GM10248 (cell line): ENCODE results near the gene TOP2B.

Experiments used
- CTCF ChIA-PET: fragments of 300-600 bp; sonication (Branson Sonifier 250); formaldehyde crosslinking; extraction: SDS; loops from one replicate; lab custom pipeline; 2021; ENCODE audit warnings: antibody characterized with exemption; lab: Yijun Ruan, JAX
- POLR2A ChIA-PET: fragments of 350-650 bp; sonication (Branson Sonifier 250); formaldehyde crosslinking; extraction: SDS; loops from one replicate; lab custom pipeline; 2020; ENCODE audit warnings: antibody characterized with exemption; lab: Yijun Ruan, JAX
- DNase-seq: peaks from one replicate; pipeline ENCODE4 v3.0.0; 2012; ENCODE audit errors: extremely low spot score
- CTCF ChIP-seq: IDR thresholded peaks from 2 replicates; pipeline ENCODE4 v1.5.1; 2012; ENCODE audit warnings: mild to moderate bottlenecking, low read depth; ENCODE audit errors: extremely low read depth, missing control alignments, control extremely low read depth

Gene TOP2B

GRCh38 chr3:25567806-25568524 lies 96.7 kb downstream of the TOP2B start:
- ChIA-PET CTCF (no interaction called here), POLR2A (no interaction called here)
- DNase-seq: no peak
- TF ChIP-seq CTCF: no peak

- POLR2A ChIA-PET: no interaction called here
- CTCF ChIA-PET: no interaction called here
- DNase-seq: no peak
- TF ChIP-seq CTCF: no peak
Observed at GRCh38 chr3:25567388-25567787, 97.3 kb downstream of the TOP2B start.

GRCh38 chr3:25566358-25566920 lies 98.3 kb downstream of the TOP2B start:
- POLR2A ChIA-PET: interaction anchor here (0.5 kb wide), 1 partner anchor 753 kb away, joined by 3 read pairs; no protein-coding TSS in a partner anchor
- DNase-seq: no peak
- CTCF ChIA-PET: interaction anchor here (1.0 kb wide), 1 partner anchor 14 kb away, joined by 3 read pairs; no protein-coding TSS in a partner anchor
- no peak for TF ChIP-seq CTCF

- POLR2A ChIA-PET: interaction anchor here (0.5 kb wide), 1 partner anchor 752 kb away, joined by 3 read pairs; no protein-coding TSS in a partner anchor
- no peak for TF ChIP-seq CTCF
- no peak for DNase-seq
- CTCF ChIA-PET: interaction anchor here (1.0 kb wide), 1 partner anchor 14 kb away, joined by 3 read pairs; no protein-coding TSS in a partner anchor
Observed at GRCh38 chr3:25565807-25566206, 98.9 kb downstream of the TOP2B start.

- DNase-seq: no peak
- ChIA-PET POLR2A (no interaction called here), CTCF (interaction anchor here (1.8 kb wide), 1 partner anchor 9 kb away, joined by 7 read pairs; no protein-coding TSS in a partner anchor)
- no peak for TF ChIP-seq CTCF
Observed at GRCh38 chr3:25564075-25564474, 100.6 kb downstream of the TOP2B start.

GRCh38 chr3:25563601-25564000 lies 101.1 kb downstream of the TOP2B start:
- CTCF ChIA-PET: interaction anchor here (1.8 kb wide), 1 partner anchor 10 kb away, joined by 7 read pairs; no protein-coding TSS in a partner anchor
- POLR2A ChIA-PET: no interaction called here

More at GRCh38 chr3:25563601-25564000, 101.1 kb downstream of the TOP2B start:
- DNase-seq: no peak
- no peak for TF ChIP-seq CTCF
